Neural cell (in vitro differentiated cells): ENCODE data around the gene LETMD1. TPM values are rescaled to one million over a fixed set of nuclear protein-coding genes. Genes with fewer than 3 reads are reported as not detected.

Experiments used
- H2AFZ ChIP-seq: fragments of 200-600, 300-800 bp; sonication (generic), shearing (Covaris generic); 2 replicates; pipeline ENCODE4 v1.6.0; 2014; ENCODE audit warnings: low read depth, mild to moderate bottlenecking, antibody characterized with exemption, low read length, moderate library complexity
- H3F3A ChIP-seq: fragments of 200-600 bp; shearing (Covaris generic); 2 replicates; pipeline ENCODE4 v1.6.1; 2016; ENCODE audit warnings: mild to moderate bottlenecking, moderate library complexity, mixed read lengths, antibody characterized with exemption, low read length; ENCODE audit not compliant: insufficient read depth, poor library complexity, severe bottlenecking
- H3K27ac ChIP-seq: fragments of 200-600, 300-800 bp; sonication (generic), shearing (Covaris generic); 2 replicates; pipeline ENCODE4 v1.5.1; 2014; ENCODE audit warnings: mild to moderate bottlenecking, low read length, moderate library complexity
- H3K27me3 ChIP-seq: fragments of 300-800, 200-600 bp; sonication (generic), shearing (Covaris generic); 2 replicates; pipeline ENCODE4 v1.6.0; 2014; ENCODE audit warnings: mild to moderate bottlenecking, low read depth, low read length, moderate library complexity; ENCODE audit not compliant: insufficient read depth
- H3K36me3 ChIP-seq: fragments of 300-800, 200-600 bp; sonication (generic), shearing (Covaris generic); 2 replicates; pipeline ENCODE4 v1.5.1; 2014; ENCODE audit warnings: mild to moderate bottlenecking, antibody characterized with exemption, low read length, moderate library complexity; ENCODE audit not compliant: insufficient read depth
- H3K4me2 ChIP-seq: fragments of 300-800, 200-600 bp; sonication (generic), shearing (Covaris generic); 2 replicates; pipeline ENCODE4 v1.6.0; 2014; ENCODE audit warnings: mild to moderate bottlenecking, low read length
- H3K4me3 ChIP-seq: fragments of 300-800, 200-600 bp; sonication (generic), shearing (Covaris generic); 2 replicates; pipeline ENCODE4 v1.5.1; 2014; ENCODE audit warnings: mild to moderate bottlenecking, low read length, moderate library complexity
- H3K79me2 ChIP-seq: fragments of 200-600 bp; shearing (Covaris generic); replicated peaks from 2 replicates; pipeline ENCODE4 v1.6.0; 2014; ENCODE audit warnings: mild to moderate bottlenecking, low read length, moderate library complexity; ENCODE audit not compliant: insufficient read depth
- H3K9ac ChIP-seq: fragments of 300-800, 200-600 bp; sonication (generic), shearing (Covaris generic); 2 replicates; pipeline ENCODE4 v1.6.1; 2016; ENCODE audit warnings: mild to moderate bottlenecking, low read length, mixed read lengths
- H3K9me2 ChIP-seq: fragments of 200-600 bp; shearing (Covaris generic); 2 replicates; pipeline ENCODE4 v1.6.1; 2016; ENCODE audit warnings: mild to moderate bottlenecking, low read length, mixed read lengths; ENCODE audit not compliant: insufficient read depth
- H3K9me3 ChIP-seq: fragments of 200-600, 300-800 bp; sonication (generic), shearing (Covaris generic); 2 replicates; pipeline ENCODE4 v1.6.1; 2016; ENCODE audit warnings: mild to moderate bottlenecking, mixed run types, low read length, moderate library complexity, mixed read lengths
- H4K20me1 ChIP-seq: fragments of 200-600 bp; shearing (Covaris generic); 2 replicates; pipeline ENCODE4 v1.6.1; 2016; ENCODE audit warnings: mild to moderate bottlenecking, mixed run types; ENCODE audit not compliant: insufficient read depth
- EP300 ChIP-seq: fragments of 450-650 bp; conservative IDR thresholded peaks from 2 replicates; pipeline ENCODE4 v1.6.1; 2014; ENCODE audit warnings: antibody characterized with exemption, mild to moderate bottlenecking, moderate library complexity; ENCODE audit not compliant: poor library complexity, severe bottlenecking
- EZH2 ChIP-seq: fragments of 200-600, 300-800 bp; shearing (Covaris generic), sonication (generic); IDR thresholded peaks from 2 replicates; pipeline ENCODE4 v1.6.1; 2014; ENCODE audit warnings: antibody characterized with exemption, low read length, borderline replicate concordance, mild to moderate bottlenecking; ENCODE audit not compliant: insufficient read depth, poor library complexity, severe bottlenecking
- MXI1 ChIP-seq: fragments of 450-650 bp; conservative IDR thresholded peaks from 2 replicates; pipeline ENCODE4 v1.6.1; 2014; ENCODE audit warnings: antibody characterized with exemption, mild to moderate bottlenecking; ENCODE audit not compliant: poor library complexity, severe bottlenecking
- POLR2AphosphoS5 ChIP-seq: IDR thresholded peaks from 2 replicates; pipeline ENCODE4 v1.6.1; 2012
- RAD21 ChIP-seq: fragments of 450-650 bp; conservative IDR thresholded peaks from 2 replicates; pipeline ENCODE4 v1.6.1; 2014; ENCODE audit warnings: antibody characterized with exemption, mild to moderate bottlenecking, moderate library complexity
- SMC3 ChIP-seq: fragments of 450-650 bp; conservative IDR thresholded peaks from 2 replicates; pipeline ENCODE4 v1.6.1; 2014; ENCODE audit warnings: antibody characterized with exemption, mild to moderate bottlenecking, moderate library complexity; ENCODE audit not compliant: poor library complexity
- TAF1 ChIP-seq: IDR thresholded peaks from 2 replicates; pipeline ENCODE4 v1.6.1; 2012; ENCODE audit warnings: low read depth
- polyA plus RNA-seq: library from polyadenylated mRNA; depleted of rRNA; stranded (reverse); fragments of >200 nt; gene quantifications from 2 replicates; pipeline ENCODE4 v1.2.3, GENCODE V29; 2014
- TF ChIP-seq, protein P1 (sequence below): IDR thresholded peaks from 2 replicates; pipeline ENCODE4 v1.6.1; 2012; ENCODE audit warnings: borderline replicate concordance
- TF ChIP-seq, protein P2 (sequence below): fragments of 450-650 bp; IDR thresholded peaks from 2 replicates; pipeline ENCODE4 v1.5.1; 2014; ENCODE audit warnings: antibody characterized with exemption, mild to moderate bottlenecking, moderate library complexity; ENCODE audit not compliant: poor library complexity, severe bottlenecking

LETMD1 gene
- polyA plus RNA-seq, 1 donor from 2014 or later, result 101 TPM

DNA sequence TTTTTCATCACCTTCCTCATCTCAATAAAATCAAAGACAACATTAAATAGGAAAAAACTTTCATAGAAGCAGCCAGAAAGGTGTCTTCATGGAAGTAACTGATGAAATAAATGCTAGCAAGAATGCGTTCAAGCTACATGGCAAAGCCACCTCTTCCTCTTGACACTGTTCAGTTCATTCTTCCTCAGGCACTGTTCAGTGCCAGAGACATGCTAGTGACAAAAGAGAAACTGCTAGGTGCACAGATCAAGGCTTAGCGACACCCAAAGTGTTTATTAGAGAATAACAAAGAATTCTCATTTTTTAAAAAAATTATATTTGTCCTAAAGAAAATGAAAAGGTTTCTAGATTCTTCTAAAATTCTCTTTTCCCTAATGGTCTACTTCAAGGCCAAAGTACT lies 29.2 kb upstream of the LETMD1 start:
- Histone ChIP-seq H3K9ac (no peak overlapping the region), H2AFZ (no peak overlapping the region), H3F3A (no peaks in the 10 kb centered on the region), H4K20me1 (no peaks in the 10 kb centered on the region), H3K4me3 (no peak overlapping the region), H3K27ac (no peak overlapping the region), H3K9me3 (no peaks in the 10 kb centered on the region), H3K27me3 (no peaks in the 10 kb centered on the region), H3K9me2 (no peaks in the 10 kb centered on the region), H3K79me2 (peaks cover 56% of the 10 kb centered on the region), H3K36me3 (no peaks in the 10 kb centered on the region), H3K4me2 (no peak overlapping the region)
- TF ChIP-seq, protein P1, sequence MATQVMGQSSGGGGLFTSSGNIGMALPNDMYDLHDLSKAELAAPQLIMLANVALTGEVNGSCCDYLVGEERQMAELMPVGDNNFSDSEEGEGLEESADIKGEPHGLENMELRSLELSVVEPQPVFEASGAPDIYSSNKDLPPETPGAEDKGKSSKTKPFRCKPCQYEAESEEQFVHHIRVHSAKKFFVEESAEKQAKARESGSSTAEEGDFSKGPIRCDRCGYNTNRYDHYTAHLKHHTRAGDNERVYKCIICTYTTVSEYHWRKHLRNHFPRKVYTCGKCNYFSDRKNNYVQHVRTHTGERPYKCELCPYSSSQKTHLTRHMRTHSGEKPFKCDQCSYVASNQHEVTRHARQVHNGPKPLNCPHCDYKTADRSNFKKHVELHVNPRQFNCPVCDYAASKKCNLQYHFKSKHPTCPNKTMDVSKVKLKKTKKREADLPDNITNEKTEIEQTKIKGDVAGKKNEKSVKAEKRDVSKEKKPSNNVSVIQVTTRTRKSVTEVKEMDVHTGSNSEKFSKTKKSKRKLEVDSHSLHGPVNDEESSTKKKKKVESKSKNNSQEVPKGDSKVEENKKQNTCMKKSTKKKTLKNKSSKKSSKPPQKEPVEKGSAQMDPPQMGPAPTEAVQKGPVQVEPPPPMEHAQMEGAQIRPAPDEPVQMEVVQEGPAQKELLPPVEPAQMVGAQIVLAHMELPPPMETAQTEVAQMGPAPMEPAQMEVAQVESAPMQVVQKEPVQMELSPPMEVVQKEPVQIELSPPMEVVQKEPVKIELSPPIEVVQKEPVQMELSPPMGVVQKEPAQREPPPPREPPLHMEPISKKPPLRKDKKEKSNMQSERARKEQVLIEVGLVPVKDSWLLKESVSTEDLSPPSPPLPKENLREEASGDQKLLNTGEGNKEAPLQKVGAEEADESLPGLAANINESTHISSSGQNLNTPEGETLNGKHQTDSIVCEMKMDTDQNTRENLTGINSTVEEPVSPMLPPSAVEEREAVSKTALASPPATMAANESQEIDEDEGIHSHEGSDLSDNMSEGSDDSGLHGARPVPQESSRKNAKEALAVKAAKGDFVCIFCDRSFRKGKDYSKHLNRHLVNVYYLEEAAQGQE, result no peak
- TF ChIP-seq RAD21 (no peak), SMC3 (no peak), POLR2AphosphoS5 (no peak), TAF1 (no peak), EZH2 (no peak), EP300 (no peak), MXI1 (no peak)
- TF ChIP-seq, protein P2, sequence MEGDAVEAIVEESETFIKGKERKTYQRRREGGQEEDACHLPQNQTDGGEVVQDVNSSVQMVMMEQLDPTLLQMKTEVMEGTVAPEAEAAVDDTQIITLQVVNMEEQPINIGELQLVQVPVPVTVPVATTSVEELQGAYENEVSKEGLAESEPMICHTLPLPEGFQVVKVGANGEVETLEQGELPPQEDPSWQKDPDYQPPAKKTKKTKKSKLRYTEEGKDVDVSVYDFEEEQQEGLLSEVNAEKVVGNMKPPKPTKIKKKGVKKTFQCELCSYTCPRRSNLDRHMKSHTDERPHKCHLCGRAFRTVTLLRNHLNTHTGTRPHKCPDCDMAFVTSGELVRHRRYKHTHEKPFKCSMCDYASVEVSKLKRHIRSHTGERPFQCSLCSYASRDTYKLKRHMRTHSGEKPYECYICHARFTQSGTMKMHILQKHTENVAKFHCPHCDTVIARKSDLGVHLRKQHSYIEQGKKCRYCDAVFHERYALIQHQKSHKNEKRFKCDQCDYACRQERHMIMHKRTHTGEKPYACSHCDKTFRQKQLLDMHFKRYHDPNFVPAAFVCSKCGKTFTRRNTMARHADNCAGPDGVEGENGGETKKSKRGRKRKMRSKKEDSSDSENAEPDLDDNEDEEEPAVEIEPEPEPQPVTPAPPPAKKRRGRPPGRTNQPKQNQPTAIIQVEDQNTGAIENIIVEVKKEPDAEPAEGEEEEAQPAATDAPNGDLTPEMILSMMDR, result no peak

DNA sequence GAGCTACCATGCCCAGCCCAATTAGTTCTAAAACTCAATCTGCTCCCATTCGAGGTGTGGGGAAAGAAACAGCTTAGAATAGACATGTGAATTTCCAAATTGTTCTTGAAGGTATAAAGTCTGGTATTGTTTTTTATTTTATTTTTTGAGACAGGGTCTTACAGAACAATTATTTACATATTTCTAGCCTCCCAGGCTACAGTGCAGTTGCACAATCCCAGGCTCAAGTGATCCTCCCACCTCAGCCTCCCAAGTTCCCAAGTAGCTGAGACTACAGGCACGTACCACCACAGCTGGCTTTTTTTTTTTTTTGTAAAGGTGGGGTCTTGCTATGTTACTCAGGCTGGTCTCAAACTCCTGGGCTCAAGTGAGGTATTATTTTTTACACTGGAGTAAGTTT lies 28.2 kb upstream of the LETMD1 start:
- no peaks in the 10 kb centered on the region for H3K9me3 ChIP-seq
- TF ChIP-seq TAF1 (no peak), EZH2 (no peak), RAD21 (no peak), POLR2AphosphoS5 (no peak), MXI1 (no peak), SMC3 (no peak), EP300 (no peak)
- TF ChIP-seq, protein P1, result no peak
- TF ChIP-seq, protein P2, result no peak
- no peaks in the 10 kb centered on the region for H3K27me3 ChIP-seq
- H3K9me2 ChIP-seq, result no peaks in the 10 kb centered on the region
- H4K20me1 ChIP-seq, result no peaks in the 10 kb centered on the region
- H3K36me3 ChIP-seq, result no peaks in the 10 kb centered on the region
- no peak overlapping the region for H3K4me2 ChIP-seq
- no peak overlapping the region for H3K27ac ChIP-seq
- H3K79me2 ChIP-seq, result peaks cover 66% of the 10 kb centered on the region
- H3K9ac ChIP-seq, result no peak overlapping the region
- H3K4me3 ChIP-seq, result no peak overlapping the region
- H2AFZ ChIP-seq, result no peak overlapping the region
- no peaks in the 10 kb centered on the region for H3F3A ChIP-seq
